ENCODE measurements around the gene DST. TPM values are rescaled to one million over a fixed set of nuclear protein-coding genes. Genes with fewer than 3 reads are reported as not detected.
"Not testable (repeated sequence)": the region's sequence is repeated elsewhere in the genome, so short reads cannot be mapped to it uniquely, and the experiment has no call there.

DST gene
- total and polyA plus RNA-seq, 2 experiments from 2014 or later = 103 to 369 TPM

DNA sequence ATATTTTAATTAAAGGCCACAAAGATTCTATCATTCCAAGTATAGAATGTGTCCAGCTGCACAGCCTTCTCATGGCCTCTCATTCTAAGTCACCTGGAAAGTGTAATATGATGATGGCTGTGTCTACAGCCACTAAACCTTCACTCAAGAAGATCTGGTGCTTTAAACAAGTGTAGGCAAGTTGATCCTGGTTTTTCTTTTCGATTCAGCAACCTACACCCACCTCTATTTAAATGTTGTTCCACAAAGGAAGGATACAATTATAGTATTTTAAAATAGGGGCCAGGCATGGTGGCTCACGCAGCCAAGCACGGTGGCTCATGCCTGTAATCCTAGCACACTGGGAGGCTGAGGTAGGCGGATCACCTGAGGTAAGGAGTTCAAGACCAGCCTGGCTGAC is 25.5 kb upstream of the DST start:
- H3K4me3 ChIP-seq = no peak overlapping the region
- H3K79me2 ChIP-seq = peaks cover 36% of the 10 kb centered on the region
- no peak for DNase-seq (ENCODE audit: low spot score)
- H3K4me2 ChIP-seq = no peak overlapping the region
- no peaks in the 10 kb centered on the region for H3K9me3 ChIP-seq (ENCODE audit: low read depth)
- no peaks in the 10 kb centered on the region for H3K9me2 ChIP-seq (replicated peaks; ENCODE audit: insufficient read depth)
- H3K27me3 ChIP-seq = no peaks in the 10 kb centered on the region
- no peak overlapping the region for H3K27ac ChIP-seq
- H3K36me3 ChIP-seq (replicated peaks; ENCODE audit: insufficient read depth, low read depth) = no peaks in the 10 kb centered on the region
- WGBS (ENCODE audit: low lambda C conversion rate, missing lambda C conversion rate) = 97% methylated on average over 4 of the region's 4 CpGs
- peaks cover 41% of the 10 kb centered on the region for H3K4me1 ChIP-seq (ENCODE audit: insufficient read depth)
- H4K20me1 ChIP-seq (ENCODE audit: insufficient read depth, poor library complexity, severe bottlenecking) = no peaks in the 10 kb centered on the region
- no peak for TF ChIP-seq EZH2phosphoT487 (IDR thresholded peaks at IDR 0.05; ENCODE audit: low read depth, severe bottlenecking, unreplicated experiment)
- TF ChIP-seq EZH2 (IDR thresholded peaks at IDR 0.05; ENCODE audit: borderline replicate concordance) = no peak
- H2AFZ ChIP-seq = no peak overlapping the region

DNA sequence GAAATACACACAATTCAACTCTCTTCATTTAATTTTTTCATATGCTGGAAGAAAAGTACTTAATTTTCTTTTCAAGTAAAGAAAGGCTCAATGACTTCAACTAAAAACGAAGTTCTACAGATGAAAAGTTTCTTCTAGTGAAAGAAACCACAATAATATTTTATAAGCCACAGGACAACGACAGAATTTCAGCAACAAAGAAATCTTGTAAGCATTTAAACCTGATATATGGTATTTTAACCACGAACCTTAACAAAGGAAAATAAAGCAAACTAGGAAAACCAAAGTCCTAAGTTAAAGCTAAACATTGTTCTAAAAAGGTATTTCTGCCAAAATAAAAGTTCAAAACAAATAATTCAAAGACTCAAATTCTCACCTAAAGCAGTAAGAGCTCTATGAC is 24.6 kb upstream of the DST start:
- Histone ChIP-seq H3K4me1 (ENCODE audit: insufficient read depth) (peaks cover 39% of the 10 kb centered on the region), H2AFZ (no peak overlapping the region), H3K36me3 (replicated peaks; ENCODE audit: insufficient read depth, low read depth) (no peaks in the 10 kb centered on the region), H3K27ac (no peak overlapping the region), H3K4me3 (no peak overlapping the region), H3K27me3 (no peaks in the 10 kb centered on the region), H3K79me2 (peaks cover 31% of the 10 kb centered on the region), H3K4me2 (no peak overlapping the region), H4K20me1 (ENCODE audit: insufficient read depth, poor library complexity, severe bottlenecking) (no peaks in the 10 kb centered on the region), H3K9me3 (ENCODE audit: low read depth) (no peaks in the 10 kb centered on the region), H3K9me2 (replicated peaks; ENCODE audit: insufficient read depth) (no peaks in the 10 kb centered on the region)
- WGBS (ENCODE audit: low lambda C conversion rate, missing lambda C conversion rate) = 58% methylated on average over 3 of the region's 3 CpGs
- DNase-seq (ENCODE audit: low spot score) = no peak
- TF ChIP-seq EZH2 (IDR thresholded peaks at IDR 0.05; ENCODE audit: borderline replicate concordance) (no peak), EZH2phosphoT487 (IDR thresholded peaks at IDR 0.05; ENCODE audit: low read depth, severe bottlenecking, unreplicated experiment) (no peak)
- TF ChIP-seq, protein P1, sequence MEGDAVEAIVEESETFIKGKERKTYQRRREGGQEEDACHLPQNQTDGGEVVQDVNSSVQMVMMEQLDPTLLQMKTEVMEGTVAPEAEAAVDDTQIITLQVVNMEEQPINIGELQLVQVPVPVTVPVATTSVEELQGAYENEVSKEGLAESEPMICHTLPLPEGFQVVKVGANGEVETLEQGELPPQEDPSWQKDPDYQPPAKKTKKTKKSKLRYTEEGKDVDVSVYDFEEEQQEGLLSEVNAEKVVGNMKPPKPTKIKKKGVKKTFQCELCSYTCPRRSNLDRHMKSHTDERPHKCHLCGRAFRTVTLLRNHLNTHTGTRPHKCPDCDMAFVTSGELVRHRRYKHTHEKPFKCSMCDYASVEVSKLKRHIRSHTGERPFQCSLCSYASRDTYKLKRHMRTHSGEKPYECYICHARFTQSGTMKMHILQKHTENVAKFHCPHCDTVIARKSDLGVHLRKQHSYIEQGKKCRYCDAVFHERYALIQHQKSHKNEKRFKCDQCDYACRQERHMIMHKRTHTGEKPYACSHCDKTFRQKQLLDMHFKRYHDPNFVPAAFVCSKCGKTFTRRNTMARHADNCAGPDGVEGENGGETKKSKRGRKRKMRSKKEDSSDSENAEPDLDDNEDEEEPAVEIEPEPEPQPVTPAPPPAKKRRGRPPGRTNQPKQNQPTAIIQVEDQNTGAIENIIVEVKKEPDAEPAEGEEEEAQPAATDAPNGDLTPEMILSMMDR (IDR thresholded peaks at IDR 0.05; ENCODE audit: poor library complexity) = no peak

DNA sequence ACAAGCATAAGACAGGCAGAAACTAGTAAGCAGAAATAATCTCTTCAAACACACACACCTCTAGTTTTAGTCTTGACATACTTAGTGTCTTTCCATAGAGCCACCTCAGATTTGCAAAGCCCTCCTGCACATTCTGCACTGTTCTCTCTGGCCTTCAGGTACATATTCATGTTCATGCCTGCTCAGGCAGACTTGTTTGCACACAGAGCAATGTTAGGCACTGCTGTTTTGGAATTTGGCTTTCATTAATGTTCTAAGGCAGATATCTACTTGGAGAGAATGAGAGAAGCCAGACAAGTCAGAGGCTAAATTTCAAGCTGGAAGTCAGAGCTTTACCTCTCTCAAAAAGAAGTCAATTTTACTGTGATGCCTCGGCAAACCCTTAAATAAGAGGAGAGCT is 21.3 kb upstream of the DST start:
- 28% methylated on average over 1 of the region's 1 CpG for WGBS (ENCODE audit: low lambda C conversion rate, missing lambda C conversion rate)

DNA sequence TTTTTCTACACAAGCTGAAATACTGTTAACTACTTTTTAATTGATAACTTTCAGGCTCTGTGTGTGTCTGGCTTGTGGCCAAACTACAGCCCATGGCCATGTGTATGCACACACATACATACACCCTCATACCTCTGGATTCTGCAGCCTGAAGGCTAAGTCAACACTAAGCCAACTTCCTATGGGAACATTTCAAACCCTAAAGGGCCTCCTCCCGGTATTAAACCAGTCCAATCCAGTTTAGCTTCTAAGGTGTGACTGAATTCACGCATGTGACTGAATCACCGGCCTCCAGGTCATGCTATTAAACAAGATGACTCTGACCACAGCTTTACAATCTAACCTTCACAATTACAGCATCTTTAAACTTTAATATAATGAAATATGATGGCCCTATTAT is 20.7 kb upstream of the DST start:
- H3K27me3 ChIP-seq = no peaks in the 10 kb centered on the region
- peaks cover 11% of the 10 kb centered on the region for H3K4me1 ChIP-seq (ENCODE audit: insufficient read depth)
- no peaks in the 10 kb centered on the region for H4K20me1 ChIP-seq (ENCODE audit: insufficient read depth, poor library complexity, severe bottlenecking)
- H3K36me3 ChIP-seq (replicated peaks; ENCODE audit: insufficient read depth, low read depth) = no peaks in the 10 kb centered on the region
- peak; percentile 45 for DNase-seq (ENCODE audit: low spot score)
- no peaks in the 10 kb centered on the region for H3K9me2 ChIP-seq (replicated peaks; ENCODE audit: insufficient read depth)
- no peak for TF ChIP-seq EZH2phosphoT487 (IDR thresholded peaks at IDR 0.05; ENCODE audit: low read depth, severe bottlenecking, unreplicated experiment)
- TF ChIP-seq EZH2 (IDR thresholded peaks at IDR 0.05; ENCODE audit: borderline replicate concordance) = no peak
- TF ChIP-seq, protein P1 (IDR thresholded peaks at IDR 0.05; ENCODE audit: poor library complexity) = no peak
- H3K27ac ChIP-seq = peak overlapping the region; percentile 28
- H2AFZ ChIP-seq = no peak overlapping the region
- no peak overlapping the region for H3K4me2 ChIP-seq
- peaks cover 48% of the 10 kb centered on the region for H3K79me2 ChIP-seq
- no peaks in the 10 kb centered on the region for H3K9me3 ChIP-seq (ENCODE audit: low read depth)
- no peak overlapping the region for H3K4me3 ChIP-seq
- 68% methylated on average over 3 of the region's 3 CpGs for WGBS (ENCODE audit: low lambda C conversion rate, missing lambda C conversion rate)

More for the DNA sequence above, 21.3 kb upstream of the DST start:
- no peak overlapping the region for H3K4me3 ChIP-seq
- TF ChIP-seq, protein P1 (IDR thresholded peaks at IDR 0.05; ENCODE audit: poor library complexity) = no peak
- no peak for TF ChIP-seq EZH2 (IDR thresholded peaks at IDR 0.05; ENCODE audit: borderline replicate concordance)
- no peak for TF ChIP-seq EZH2phosphoT487 (IDR thresholded peaks at IDR 0.05; ENCODE audit: low read depth, severe bottlenecking, unreplicated experiment)
- no peaks in the 10 kb centered on the region for H3K36me3 ChIP-seq (replicated peaks; ENCODE audit: insufficient read depth, low read depth)
- H3K79me2 ChIP-seq = peaks cover 41% of the 10 kb centered on the region
- no peaks in the 10 kb centered on the region for H3K27me3 ChIP-seq
- H3K9me3 ChIP-seq (ENCODE audit: low read depth) = no peaks in the 10 kb centered on the region
- no peak overlapping the region for H2AFZ ChIP-seq
- H3K4me1 ChIP-seq (ENCODE audit: insufficient read depth) = peaks cover 11% of the 10 kb centered on the region
- H3K27ac ChIP-seq = peak overlapping the region; percentile 26
- no peak for DNase-seq (ENCODE audit: low spot score)
- no peak overlapping the region for H3K4me2 ChIP-seq
- H3K9me2 ChIP-seq (replicated peaks; ENCODE audit: insufficient read depth) = no peaks in the 10 kb centered on the region
- H4K20me1 ChIP-seq (ENCODE audit: insufficient read depth, poor library complexity, severe bottlenecking) = no peaks in the 10 kb centered on the region

DNA sequence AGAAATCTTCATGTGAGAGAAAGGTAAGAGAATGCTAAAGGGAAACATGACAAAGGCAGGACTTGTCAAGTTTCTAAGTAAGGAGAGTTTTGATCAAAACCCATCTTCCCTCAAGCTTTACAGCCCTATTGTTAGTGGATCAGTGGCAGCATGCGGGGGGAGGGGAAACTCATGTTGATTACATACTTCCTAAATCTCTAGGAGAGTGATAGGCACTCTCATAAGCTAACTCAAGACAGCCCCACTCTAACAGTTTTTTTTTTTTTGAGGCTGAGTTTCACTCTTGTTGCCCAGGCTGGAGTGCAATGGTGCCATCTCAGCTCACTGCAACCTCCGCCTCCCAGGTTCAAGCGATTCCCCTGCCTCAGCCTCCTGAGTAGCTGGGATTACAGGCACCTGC is 18.6 kb upstream of the DST start:
- H3K4me3 ChIP-seq; DNase-seq (ENCODE audit: low spot score); H4K20me1 ChIP-seq (ENCODE audit: insufficient read depth, poor library complexity, severe bottlenecking); H3K9me3 ChIP-seq (ENCODE audit: low read depth); H3K4me2 ChIP-seq; H3K36me3 ChIP-seq (replicated peaks; ENCODE audit: insufficient read depth, low read depth); H3K9me2 ChIP-seq (replicated peaks; ENCODE audit: insufficient read depth); H2AFZ ChIP-seq; H3K27me3 ChIP-seq; H3K27ac ChIP-seq: not testable (repeated sequence)
- Histone ChIP-seq H3K4me1 (ENCODE audit: insufficient read depth) (peaks cover 12% of the 10 kb centered on the region), H3K79me2 (peaks cover 59% of the 10 kb centered on the region)
- WGBS (ENCODE audit: low lambda C conversion rate, missing lambda C conversion rate) = 89% methylated on average over 3 of the region's 3 CpGs

All from hepatocyte (in vitro differentiated cells).